Mononuclear cell (primary cell): Measurements from ENCODE around the gene NAA15. TPM values are rescaled to one million over a fixed set of nuclear protein-coding genes. Genes with fewer than 3 reads are reported as not detected.
A peak's percentile ranks its signal among the peaks of the same experiment; 100 is the strongest.

Experiments used
- H3K27me3 ChIP-seq: 2 replicates; pipeline ENCODE4 v1.6.0; 2011; ENCODE audit warnings: low read length, control low read depth; ENCODE audit not compliant: insufficient read depth
- H3K4me1 ChIP-seq: 2 replicates; pipeline ENCODE4 v1.5.1; 2011; ENCODE audit warnings: mild to moderate bottlenecking, low read length, control low read depth; ENCODE audit not compliant: insufficient read depth
- H3K4me3 ChIP-seq: 2 replicates; pipeline ENCODE4 v1.5.1; 2011; ENCODE audit warnings: mild to moderate bottlenecking, low read length, moderate library complexity
- H3K9me3 ChIP-seq: 2 replicates; pipeline ENCODE4 v1.5.1; 2011; ENCODE audit warnings: low read depth, mild to moderate bottlenecking, control low read depth, low read length
- total RNA-seq: library from RNA; depleted of rRNA; stranded (reverse); fragments of >200 nt; gene quantifications from one replicate; pipeline ENCODE4 v1.2.3, GENCODE V29; 2012

NAA15 gene
- total RNA-seq, 1 donor: 61.9 TPM

GRCh38 chr4:139279760-139280620 lies 21.3 kb upstream of the NAA15 start, which contains the start of gene MGARP:
MGARP (minus strand) TSS chr4:139280225; CDS start chr4:139280158, 67 bp downstream.
- Histone ChIP-seq H3K27me3 (peaks cover 72% of the 10 kb centered on the region), H3K4me1 (peaks cover 19% of the 10 kb centered on the region), H3K4me3 (peak within 1 kb of the TSS; percentile 22), H3K9me3 (no peaks in the 10 kb centered on the region)

- no peak overlapping the region for H3K4me3 ChIP-seq
- peaks cover 53% of the 10 kb centered on the region for H3K27me3 ChIP-seq
- no peaks in the 10 kb centered on the region for H3K9me3 ChIP-seq
- peaks cover 19% of the 10 kb centered on the region for H3K4me1 ChIP-seq
Measured at GRCh38 chr4:139282065-139282720, 19.1 kb upstream of the NAA15 start.

GRCh38 chr4:139282721-139283075 lies 18.6 kb upstream of the NAA15 start:
- Histone ChIP-seq H3K4me3 (no peak overlapping the region), H3K27me3 (peaks cover 48% of the 10 kb centered on the region), H3K4me1 (peaks cover 19% of the 10 kb centered on the region), H3K9me3 (no peaks in the 10 kb centered on the region)

- Histone ChIP-seq H3K4me3 (no peak overlapping the region), H3K9me3 (no peaks in the 10 kb centered on the region), H3K4me1 (no peaks in the 10 kb centered on the region), H3K27me3 (peaks cover 13% of the 10 kb centered on the region)
Measured at GRCh38 chr4:139286186-139286698, 15.1 kb upstream of the NAA15 start.

GRCh38 chr4:139295206-139295941 lies 5.9 kb upstream of the NAA15 start:
- H3K9me3 ChIP-seq: no peaks in the 10 kb centered on the region
- peak overlapping the region; percentile 90 for H3K4me3 ChIP-seq
- no peaks in the 10 kb centered on the region for H3K27me3 ChIP-seq
- peaks cover 32% of the 10 kb centered on the region for H3K4me1 ChIP-seq

GRCh38 chr4:139295942-139296299 lies 5.4 kb upstream of the NAA15 start:
- Histone ChIP-seq H3K27me3 (no peaks in the 10 kb centered on the region), H3K9me3 (no peaks in the 10 kb centered on the region), H3K4me3 (peak overlapping the region; percentile 90), H3K4me1 (peaks cover 38% of the 10 kb centered on the region)

GRCh38 chr4:139297001-139297410 lies 4.3 kb upstream of the NAA15 start:
- H3K27me3 ChIP-seq: no peaks in the 10 kb centered on the region

GRCh38 chr4:139299536-139299935 lies 1.8 kb upstream of the NAA15 start:
- no peaks in the 10 kb centered on the region for H3K27me3 ChIP-seq
- no peak overlapping the region for H3K4me3 ChIP-seq
- no peaks in the 10 kb centered on the region for H3K9me3 ChIP-seq
- H3K4me1 ChIP-seq: peaks cover 37% of the 10 kb centered on the region

More at GRCh38 chr4:139297001-139297410, 4.3 kb upstream of the NAA15 start:
- Histone ChIP-seq H3K4me3 (no peak overlapping the region), H3K9me3 (no peaks in the 10 kb centered on the region), H3K4me1 (peaks cover 38% of the 10 kb centered on the region)

- peak overlapping the region; percentile 92 for H3K4me3 ChIP-seq
- H3K4me1 ChIP-seq: peaks cover 35% of the 10 kb centered on the region
- no peaks in the 10 kb centered on the region for H3K27me3 ChIP-seq
- no peaks in the 10 kb centered on the region for H3K9me3 ChIP-seq
Measured at GRCh38 chr4:139300431-139301112, 733 bp upstream of the NAA15 start.

- Histone ChIP-seq H3K9me3 (no peaks in the 10 kb centered on the region), H3K4me3 (peak within 1 kb of the TSS; percentile 92), H3K4me1 (peaks cover 30% of the 10 kb centered on the region), H3K27me3 (no peaks in the 10 kb centered on the region)
Measured at GRCh38 chr4:139301821-139302611, 711 bp downstream of the NAA15 start, which contains the start of gene NDUFC1. NDUFC1 (minus strand) TSS chr4:139302477; CDS start chr4:139295798, 6,679 bp downstream.

GRCh38 chr4:139304920-139305319 lies 3.6 kb downstream of the NAA15 start:
- H3K4me3 ChIP-seq: no peak overlapping the region
- H3K27me3 ChIP-seq: no peaks in the 10 kb centered on the region
- H3K4me1 ChIP-seq: peaks cover 25% of the 10 kb centered on the region
- no peaks in the 10 kb centered on the region for H3K9me3 ChIP-seq

GRCh38 chr4:139311909-139312308 lies 10.6 kb downstream of the NAA15 start:
- Histone ChIP-seq H3K4me3 (no peak overlapping the region), H3K27me3 (no peaks in the 10 kb centered on the region), H3K9me3 (no peaks in the 10 kb centered on the region), H3K4me1 (peaks cover 42% of the 10 kb centered on the region)

- H3K4me3 ChIP-seq: no peak overlapping the region
Measured at GRCh38 chr4:139312552-139313332, 11.4 kb downstream of the NAA15 start.

More at GRCh38 chr4:139312552-139313332, 11.4 kb downstream of the NAA15 start:
- peaks cover 40% of the 10 kb centered on the region for H3K4me1 ChIP-seq
- no peaks in the 10 kb centered on the region for H3K27me3 ChIP-seq
- H3K9me3 ChIP-seq: no peaks in the 10 kb centered on the region
